GM18519 (cell line): ENCODE measurements around the gene SLC30A9.

Experiments used
- ATAC-seq: cut with Tn5 transposase; IDR thresholded peaks from one replicate; pipeline ENCODE4 v1.9.1; 2021; ENCODE audit warnings: mild to moderate bottlenecking, moderate library complexity; ENCODE audit not compliant: unreplicated experiment, low FRiP score

The SLC30A9 gene

DNA sequence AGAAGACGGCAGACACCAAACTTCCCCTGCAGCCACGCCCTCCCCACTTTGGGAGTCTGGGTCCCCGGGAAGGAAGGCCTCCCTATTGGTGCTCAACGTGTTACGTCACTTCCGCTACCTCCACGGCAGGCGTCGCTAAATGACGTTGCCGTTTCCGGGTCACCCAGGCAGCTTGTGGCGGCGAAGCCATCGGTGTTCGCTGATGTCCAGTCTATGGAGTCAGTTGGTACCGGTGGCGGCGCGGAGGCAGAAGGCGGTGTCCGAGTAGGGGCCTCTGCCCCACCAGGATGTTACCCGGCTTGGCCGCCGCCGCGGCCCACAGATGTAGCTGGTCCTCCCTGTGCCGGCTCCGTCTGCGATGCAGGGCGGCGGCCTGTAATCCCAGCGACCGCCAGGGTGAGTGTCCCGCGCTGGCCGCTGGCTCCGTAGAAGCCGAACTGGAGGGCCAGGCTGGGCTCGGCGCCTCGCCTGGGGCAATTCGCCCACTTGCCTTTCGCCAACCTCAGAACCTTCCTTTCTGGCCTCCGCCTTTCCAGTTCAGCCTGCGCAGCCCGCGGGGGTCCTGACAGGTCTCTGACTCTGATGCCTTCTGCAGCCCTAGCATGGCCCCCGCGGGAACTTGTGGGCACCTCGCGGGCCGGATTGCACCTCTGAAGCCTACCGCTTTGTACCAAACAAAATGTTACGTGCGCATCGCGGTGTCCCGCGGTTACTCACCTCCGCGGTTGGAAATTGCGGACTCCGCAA is at the start of gene SLC30A9:
Gene SLC30A9 (plus strand): TSS at position 166 of the 747 bp plus-strand sequence. CDS start 122 bp downstream, at position 288.
- peak; percentile 97 for ATAC-seq

DNA sequence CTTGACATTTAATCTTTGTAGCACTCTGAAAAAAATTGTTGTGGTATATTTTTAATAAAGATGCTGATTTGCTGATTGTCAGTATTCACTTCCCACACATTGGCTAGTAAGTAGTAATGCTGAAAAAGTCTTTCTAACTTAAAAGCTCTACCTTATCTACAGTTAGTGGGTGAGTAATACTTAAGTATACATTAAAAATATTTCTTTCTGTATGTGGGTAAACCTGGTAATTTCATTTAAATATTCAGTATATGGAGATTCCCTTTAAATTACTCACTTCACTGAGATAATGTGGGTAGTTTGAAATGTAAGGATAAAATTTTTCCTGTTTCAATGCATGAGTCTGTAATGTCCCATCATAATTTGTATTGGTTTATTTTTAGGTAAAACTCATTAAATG is 49.5 kb upstream of the SLC30A9 start:
- ATAC-seq: no peak

DNA sequence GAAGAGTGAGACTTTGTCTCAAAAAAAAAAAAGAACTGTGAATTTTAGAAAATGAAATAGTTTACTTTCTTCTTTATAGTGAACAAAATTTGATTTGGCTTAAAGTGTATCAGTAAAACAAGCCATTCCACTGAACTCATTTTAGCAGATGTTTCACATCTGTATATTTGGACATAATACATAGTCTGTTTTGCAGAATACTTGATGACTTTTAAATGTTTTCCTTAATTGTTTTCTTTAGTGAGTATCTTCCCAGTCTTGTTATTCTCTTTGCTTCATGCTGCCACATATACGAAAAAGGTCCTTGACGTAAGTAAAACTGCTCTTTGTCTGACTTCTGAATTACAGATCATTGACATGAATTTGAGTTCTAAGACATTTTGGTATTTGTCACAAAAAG is 46.8 kb upstream of the SLC30A9 start:
- ATAC-seq: no peak

DNA sequence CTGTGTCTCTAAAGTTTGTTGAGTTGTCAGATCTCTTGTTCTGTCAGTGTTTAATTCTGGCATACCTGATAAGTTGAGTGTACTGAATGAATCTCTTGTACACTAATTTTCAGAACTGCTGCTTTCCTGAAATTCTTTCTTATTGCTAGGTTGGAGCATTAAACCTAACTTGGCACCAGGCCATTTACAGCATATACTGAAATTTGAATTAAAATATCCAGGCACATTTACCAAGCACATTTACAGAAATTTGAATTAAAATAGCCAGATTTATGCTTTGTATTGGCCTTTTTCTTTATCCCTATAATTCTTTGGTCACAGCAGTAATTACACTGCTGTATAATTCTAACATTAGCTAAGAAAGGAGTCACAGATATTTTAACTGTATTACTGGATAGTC is 46.2 kb upstream of the SLC30A9 start:
- ATAC-seq: no peak

DNA sequence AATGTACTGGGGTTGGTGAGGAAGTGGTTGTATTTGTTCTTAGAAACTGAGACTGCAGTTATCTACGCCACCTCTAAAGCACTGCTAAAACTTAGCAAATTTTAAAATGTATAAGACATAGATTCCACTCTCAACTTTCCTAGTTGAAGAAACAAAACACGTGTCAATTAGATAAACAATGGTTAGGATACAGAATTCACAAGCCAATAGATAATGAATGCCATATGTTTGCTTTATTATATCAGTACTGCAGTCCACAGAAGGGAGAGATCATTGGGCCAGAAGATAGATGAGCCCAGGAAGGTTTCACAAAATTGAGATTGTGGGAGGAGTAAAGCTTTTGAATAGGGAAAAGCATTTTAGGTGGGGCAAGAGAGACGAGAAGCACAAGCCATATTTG is 40.8 kb upstream of the SLC30A9 start:
- no peak for ATAC-seq

DNA sequence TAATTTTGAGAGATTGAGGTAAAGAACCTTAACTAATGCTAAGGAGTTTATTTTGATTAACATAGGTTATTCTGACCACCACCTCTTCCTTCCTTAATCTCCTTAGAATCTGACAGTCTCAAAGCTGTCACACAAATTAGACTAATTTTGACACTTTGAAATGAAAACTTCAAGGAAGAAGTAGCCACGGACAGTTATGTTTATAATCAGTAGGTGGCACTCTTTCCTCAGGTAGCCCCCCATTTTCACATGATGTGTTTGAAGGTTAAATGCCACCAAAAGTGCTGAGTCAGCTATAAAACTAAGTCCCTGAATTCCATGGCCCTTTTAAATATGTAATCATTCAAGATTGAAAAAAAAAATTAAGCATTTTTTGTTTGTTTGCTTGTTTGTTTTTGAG is 32.7 kb upstream of the SLC30A9 start:
- ATAC-seq: no peak

DNA sequence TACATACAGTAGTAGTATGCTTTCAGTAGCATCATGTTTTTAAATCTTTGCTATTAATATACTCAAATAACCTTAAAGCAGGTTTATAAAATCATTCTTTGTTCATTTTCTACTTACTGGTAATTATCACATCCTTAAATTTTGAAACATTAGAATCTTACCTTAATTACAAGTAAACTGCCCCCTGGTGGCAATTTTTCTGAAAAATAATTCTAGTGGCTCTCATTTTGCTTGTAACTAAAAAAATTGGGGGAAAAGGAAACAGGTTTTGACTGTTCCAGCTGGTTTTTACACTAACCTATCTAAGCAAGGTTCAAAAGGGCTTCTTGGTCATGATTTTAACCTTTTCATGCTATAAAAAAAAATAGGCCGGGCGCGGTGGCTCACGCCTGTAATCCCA is 27.2 kb upstream of the SLC30A9 start:
- no peak for ATAC-seq

DNA sequence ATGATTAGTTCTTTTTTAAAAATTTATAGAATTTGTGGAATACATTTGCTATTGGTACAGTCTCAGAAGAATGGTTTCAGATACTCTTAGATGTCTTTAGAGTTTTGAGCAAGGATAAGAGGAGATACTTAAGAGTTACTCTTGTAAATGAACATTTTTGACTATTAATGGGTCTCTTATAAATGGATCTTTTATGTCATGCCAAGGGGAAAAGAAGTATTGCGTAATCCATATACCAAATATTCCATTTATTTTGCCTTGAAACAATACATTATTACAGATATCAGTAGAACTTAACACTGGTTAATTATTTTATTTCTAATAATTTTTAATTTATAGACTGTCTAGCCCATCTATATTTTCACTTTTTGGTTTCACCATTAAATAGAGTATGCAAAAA is 25.9 kb upstream of the SLC30A9 start:
- no peak for ATAC-seq

DNA sequence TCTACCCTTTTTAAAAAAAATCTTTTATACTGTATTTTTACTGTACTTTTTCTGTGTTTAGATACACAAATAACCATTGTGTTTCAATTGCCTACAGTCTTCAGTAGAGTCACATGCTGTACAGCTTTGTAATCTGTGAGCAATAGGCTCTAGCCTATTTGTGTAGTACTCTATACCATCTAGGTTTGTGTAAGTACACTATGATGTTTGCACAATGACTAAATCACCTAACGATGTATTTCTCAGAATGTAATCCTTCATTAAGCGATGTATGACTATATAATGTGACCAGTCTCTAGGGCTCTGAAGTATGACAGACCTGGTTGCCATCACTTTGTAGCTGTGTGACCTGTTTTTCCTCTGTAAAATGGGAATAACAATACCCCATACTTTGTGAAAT is 22.9 kb upstream of the SLC30A9 start:
- ATAC-seq: no peak

DNA sequence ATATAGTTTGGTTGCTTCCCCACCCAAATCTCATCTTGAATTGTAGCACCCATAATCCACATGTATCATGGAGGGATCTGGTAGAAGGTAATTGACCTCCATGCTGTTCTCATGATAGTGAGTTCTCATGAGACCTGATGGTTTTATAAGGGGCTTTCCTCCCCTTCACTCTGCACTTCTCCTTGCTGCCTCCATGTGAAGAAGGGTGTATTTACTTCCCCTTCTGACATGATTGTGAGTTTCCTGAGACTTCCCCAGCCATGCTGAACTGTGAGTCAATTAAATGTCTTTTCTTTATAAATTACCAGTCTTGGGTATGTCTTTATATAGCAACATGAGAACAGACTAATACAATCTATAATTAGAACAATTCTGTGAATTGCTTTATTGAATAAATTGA is 20.7 kb upstream of the SLC30A9 start:
- no peak for ATAC-seq

DNA sequence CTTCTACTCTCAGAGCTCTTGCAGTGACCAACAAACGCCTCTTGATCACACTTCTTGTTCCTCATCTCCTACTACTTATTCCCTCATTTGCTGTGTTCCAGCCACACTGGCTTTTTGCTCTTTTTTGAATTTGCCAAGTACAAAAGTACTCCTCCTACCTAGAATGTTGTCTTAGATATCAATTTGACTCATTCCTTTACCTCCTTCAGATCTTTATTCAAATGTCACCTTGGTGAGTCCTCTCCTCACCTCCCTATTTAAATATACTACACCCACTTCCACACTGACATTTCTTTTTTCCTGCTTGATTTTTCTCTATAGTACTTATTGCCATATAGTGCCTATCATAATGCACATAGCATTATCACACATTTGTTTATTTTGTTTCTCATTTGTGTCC is 15.0 kb upstream of the SLC30A9 start:
- no peak for ATAC-seq

DNA sequence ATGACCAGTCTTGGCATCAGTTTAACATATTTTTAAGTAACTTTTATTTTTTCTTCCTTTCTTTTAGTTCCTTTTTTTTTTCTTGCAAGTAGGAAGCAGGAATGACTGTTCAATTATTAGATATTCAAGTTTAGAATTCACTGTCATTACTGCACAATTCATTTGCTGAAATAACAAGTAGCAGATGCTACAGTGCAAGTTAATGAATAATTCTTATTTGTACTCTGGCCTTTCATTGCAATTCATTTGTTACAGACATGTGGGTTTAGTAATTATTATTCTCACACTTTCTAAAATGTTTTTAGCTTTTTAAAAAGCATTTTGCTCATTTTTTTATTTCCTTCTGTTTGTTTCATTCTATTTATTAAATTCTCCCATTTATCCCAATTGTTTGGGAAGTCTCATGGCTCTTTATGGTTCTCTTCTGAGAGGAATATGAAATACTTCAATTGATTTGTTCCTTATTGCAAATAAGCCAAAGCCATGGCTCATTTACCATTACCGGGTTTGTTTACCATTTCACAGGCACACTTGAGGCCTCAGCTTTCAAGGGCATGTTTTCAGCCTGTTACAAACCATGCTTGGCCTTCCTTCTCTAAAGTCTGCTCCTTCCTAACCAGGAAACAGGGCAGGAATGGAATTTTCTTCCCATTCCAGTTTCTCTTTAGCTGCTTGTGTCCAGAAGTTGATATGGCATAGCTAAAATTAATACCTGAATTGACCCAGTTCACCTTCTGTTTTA is 13.4 kb upstream of the SLC30A9 start:
- no peak for ATAC-seq

DNA sequence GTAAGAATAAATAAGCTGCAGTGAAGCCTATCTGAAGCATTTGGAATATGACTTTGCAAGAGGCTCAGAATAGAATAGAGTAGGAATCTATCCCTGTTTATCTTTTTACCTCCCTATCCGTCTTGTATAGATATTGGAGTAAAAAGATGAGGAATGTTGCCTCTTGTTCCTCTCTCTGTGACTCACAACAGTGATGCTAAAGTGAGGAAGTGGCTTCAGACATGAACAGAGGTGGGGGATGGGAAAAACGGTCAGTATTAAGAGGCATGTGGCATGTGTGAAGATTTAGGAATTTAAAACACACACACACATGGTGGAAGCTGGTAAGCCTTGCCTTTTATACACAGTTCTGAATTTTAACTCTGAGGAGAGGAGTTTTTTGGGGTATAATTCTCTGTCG is 12.6 kb upstream of the SLC30A9 start:
- ATAC-seq: no peak

DNA sequence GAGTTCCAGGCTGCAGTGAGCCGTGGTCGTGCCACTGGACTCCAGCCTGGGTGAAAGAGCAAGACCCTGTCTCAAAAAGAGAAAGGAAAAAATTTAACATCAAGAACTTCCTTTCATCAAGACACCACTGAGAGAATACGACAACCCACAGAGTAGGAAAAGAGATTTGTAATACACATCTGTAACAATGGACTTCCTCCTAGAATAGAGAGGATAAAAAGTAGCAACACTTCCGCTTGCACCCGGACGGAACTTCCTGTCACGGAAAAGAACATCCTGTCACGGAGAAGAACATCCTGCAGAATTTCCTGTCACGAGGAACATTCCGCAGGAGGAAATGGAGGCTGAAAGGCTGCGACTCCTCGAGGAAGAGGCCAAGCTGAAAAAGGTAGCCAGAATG is 8.9 kb upstream of the SLC30A9 start, which contains the start of gene DCAF4L1:
Gene DCAF4L1 (plus strand): TSS at position 301 of the 400 bp plus-strand sequence. CDS start 37 bp downstream, at position 338.
- no peak for ATAC-seq

DNA sequence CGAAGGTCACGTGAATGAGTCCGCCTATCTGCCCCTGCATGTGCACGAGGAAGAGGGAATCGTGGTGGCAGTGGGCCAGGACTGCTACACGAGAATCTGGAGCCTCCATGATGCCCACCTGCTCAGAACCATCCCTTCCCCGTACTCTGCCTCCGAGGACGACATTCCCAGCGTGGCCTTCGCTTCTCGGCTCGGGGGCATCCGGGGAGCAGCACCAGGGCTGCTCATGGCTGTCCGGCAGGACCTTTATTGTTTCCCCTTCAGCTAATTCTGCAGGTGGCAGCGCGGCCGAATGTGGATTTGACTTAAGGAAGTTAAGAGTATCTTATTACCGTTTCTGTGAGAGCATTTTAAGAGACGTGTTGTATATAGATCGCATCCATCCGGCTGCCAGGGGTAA is 7.6 kb upstream of the SLC30A9 start:
- ATAC-seq: no peak

DNA sequence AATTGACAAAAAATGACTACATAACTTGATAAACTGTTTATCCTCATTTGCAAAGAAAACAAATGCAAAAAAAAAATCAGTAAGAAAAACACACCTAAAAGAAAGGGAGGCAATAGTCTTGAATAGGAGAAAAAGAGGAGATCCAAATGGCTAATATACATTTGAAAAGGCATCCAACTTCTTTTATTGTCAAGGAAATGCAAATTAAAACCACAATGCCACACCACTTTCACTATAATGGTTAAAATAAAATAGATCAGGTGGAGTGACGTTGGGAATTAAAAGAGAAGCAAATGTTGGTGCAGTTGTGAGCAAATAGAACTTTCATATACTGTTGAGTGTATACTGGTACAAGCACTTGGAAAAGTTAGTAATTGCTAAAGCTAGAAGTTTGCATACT is 5.2 kb upstream of the SLC30A9 start:
- ATAC-seq: no peak

DNA sequence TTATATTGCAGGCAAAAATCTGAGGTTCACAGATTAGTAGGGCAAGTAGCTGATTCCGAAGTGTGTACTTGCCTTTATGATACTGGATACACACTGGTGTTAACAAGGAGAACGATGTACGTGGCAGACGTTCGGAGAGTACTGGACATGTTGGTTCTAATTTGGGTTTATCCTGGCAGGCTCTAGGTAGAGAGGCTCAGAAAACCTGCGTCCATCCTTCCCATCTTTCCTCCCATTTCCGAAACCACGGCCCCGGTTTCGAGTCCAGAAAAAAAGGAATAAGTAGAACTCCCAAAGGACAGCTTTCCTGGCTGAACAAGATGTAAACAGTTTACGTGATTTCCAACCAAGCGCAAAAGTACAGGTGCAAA is 351 bp upstream of the SLC30A9 start:
- ATAC-seq: no peak

DNA sequence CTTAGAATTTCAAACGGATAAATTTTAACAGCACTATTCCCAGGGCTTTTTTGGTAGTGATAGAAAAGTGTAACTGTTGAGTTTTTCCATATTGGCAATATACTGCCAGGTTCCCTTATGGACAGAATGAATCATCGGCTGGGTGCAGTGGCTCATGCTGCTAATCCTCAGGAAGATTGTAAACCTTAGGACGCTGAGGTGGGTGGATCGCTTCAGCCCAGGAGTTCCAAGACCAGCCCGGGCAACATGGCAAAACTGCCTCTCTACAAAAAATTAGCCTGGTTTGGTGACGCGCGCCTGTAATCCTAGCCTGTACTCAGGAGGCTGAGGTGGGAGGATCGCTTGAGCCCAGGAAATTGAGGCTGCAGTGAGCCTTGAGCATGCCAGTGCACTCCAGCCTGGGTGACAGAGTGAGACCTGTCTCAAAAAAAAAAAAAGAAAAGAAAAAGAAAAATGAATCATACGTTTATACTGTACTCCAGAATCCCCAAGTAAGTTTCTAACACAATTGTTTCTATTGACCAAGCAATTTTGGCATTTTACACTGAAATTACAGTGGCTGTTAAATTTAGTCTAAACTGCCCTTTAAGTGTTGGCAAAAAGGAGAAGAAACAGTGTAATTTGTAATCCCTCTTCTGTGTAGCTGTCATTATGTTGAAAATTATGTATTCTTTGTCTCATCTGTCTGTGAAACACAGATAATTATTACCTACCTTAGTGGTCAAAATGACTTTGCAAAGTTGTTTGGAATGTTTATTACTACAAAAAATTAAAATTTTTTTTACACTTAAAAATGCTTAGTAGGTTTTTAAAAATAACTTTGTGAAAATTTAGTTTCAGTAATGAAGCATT is 1.8 kb downstream of the SLC30A9 start:
- ATAC-seq: no peak

DNA sequence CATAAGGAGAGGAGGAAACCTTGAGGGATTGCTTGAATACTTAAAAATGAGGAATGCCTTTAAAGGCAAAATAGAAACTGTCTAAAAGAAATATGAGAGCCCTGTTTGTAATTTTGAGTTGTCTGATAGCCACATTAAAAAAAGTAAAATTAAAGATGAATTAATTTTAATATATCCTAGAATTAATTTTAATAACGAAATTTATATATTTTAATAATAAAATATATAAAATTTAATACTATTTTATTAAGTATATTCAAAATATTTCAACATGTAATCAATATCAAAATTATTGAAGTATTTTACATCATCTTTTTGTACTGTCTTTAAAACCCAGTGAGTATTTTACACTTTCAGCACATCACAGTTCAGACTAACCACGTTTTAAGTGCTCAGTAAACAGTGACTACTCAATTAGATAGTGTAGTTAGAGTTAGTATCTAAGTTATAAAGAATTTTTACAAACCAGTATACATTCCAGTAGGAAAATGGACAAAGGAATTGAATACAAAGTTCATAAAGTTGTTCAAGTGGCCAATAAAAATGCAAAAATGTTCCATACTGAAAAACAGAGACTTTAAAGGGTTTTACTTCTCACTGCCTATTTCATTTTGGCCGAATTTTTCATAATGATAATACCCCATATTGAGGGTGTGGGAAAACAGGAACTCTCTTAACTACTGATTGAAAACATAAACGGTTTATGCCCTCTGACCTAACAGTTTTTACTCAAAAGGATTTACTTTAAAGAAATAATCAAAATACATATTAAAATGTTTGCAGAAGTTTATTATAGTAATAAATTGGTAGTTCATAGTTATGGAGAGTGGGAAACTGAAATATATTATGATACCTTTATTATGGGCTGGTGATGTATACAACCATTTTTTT is 2.9 kb downstream of the SLC30A9 start:
- ATAC-seq: no peak

DNA sequence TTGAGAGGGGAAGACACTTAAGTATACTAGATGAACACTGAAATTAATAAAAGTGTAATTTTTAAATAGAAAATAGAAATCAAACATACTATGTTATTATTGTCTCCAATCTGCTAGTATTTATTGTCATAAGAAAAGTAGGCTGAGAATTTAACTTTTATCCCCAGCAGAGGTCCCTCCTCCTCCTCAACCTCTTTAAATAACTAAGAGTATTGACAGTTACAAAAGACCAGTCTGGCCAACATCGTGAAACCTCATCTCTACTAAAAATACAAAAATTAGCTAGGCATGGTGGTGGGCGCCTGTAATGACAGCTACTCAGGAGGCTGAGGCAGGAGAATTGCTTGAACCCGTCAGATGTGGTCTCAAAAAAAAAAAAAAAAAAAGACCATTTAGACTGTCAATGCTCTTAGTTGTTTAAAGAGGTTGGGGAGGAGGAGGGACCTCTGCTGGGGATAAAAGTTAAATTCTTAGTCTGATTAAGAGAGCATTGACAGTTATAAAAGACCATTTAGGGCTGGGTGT is 4.2 kb downstream of the SLC30A9 start:
- ATAC-seq: no peak
